WTC11 (cell line): Measurements from ENCODE around the gene SLC12A4. TPM values are rescaled to one million over a fixed set of nuclear protein-coding genes. Genes with fewer than 3 reads are reported as not detected.

ENCODE experiments used
- ATAC-seq: fragments of 200-7000 bp; cut with Tn5 transposase; 2 replicates; pipeline ENCODE4 v1.10.0; 2021; ENCODE audit warnings: mild to moderate bottlenecking, moderate library complexity
- CTCF ChIA-PET: fragments of 300-600 bp; sonication (Branson Sonifier 250); formaldehyde crosslinking; loops from one replicate; lab custom pipeline; 2021; ENCODE audit warnings: antibody characterized with exemption; lab: Charles Lee
- POLR2A ChIA-PET: fragments of 350-600 bp; sonication (Branson Sonifier 250); formaldehyde crosslinking; loops from one replicate; lab custom pipeline; 2021; ENCODE audit warnings: antibody characterized with exemption; lab: Charles Lee
- DNase-seq: peaks from one replicate; pipeline ENCODE4 v3.0.0; 2021; ENCODE audit warnings: low spot score
- H3K27ac Mint-ChIP-seq: 2 replicates; pipeline ENCODE4 v1.8.0; 2021; ENCODE audit warnings: mixed read lengths
- H3K27me3 Mint-ChIP-seq: 2 replicates; pipeline ENCODE4 v1.8.0; 2021; ENCODE audit warnings: low read depth, mild to moderate bottlenecking, moderate library complexity, mixed read lengths
- H3K36me3 Mint-ChIP-seq: 2 replicates; pipeline ENCODE4 v1.8.0; 2021; ENCODE audit warnings: mixed read lengths
- H3K4me1 Mint-ChIP-seq: 2 replicates; pipeline ENCODE4 v1.8.0; 2022; ENCODE audit warnings: mixed read lengths
- H3K4me3 Mint-ChIP-seq: 2 replicates; pipeline ENCODE4 v1.8.0; 2021; ENCODE audit warnings: mild to moderate bottlenecking, moderate library complexity, mixed read lengths
- H3K9me3 Mint-ChIP-seq: 2 replicates; pipeline ENCODE4 v1.8.0; 2021; ENCODE audit warnings: mixed read lengths
- AFF4 ChIP-seq: sonication (generic); formaldehyde crosslinking; IDR thresholded peaks from 2 replicates; pipeline ENCODE4 v1.8.1; 2023; ENCODE audit warnings: mild to moderate bottlenecking, missing genetic modification reagents, borderline replicate concordance
- ELF4 ChIP-seq: sonication (generic); formaldehyde crosslinking; IDR thresholded peaks from 2 replicates; pipeline ENCODE4 v1.8.1; 2022; ENCODE audit warnings: low read depth, mild to moderate bottlenecking, moderate library complexity, missing genetic modification reagents
- ESRRA ChIP-seq: sonication (generic); formaldehyde crosslinking; IDR thresholded peaks from 2 replicates; pipeline ENCODE4 v1.8.1; 2022; ENCODE audit warnings: mild to moderate bottlenecking, missing genetic modification reagents, borderline replicate concordance
- GABPB1 ChIP-seq: sonication (generic); formaldehyde crosslinking; IDR thresholded peaks from 2 replicates; pipeline ENCODE4 v1.8.1; 2023; ENCODE audit warnings: mild to moderate bottlenecking, missing genetic modification reagents
- STAT6 ChIP-seq: sonication (generic); formaldehyde crosslinking; conservative IDR thresholded peaks from 2 replicates; pipeline ENCODE4 v1.8.1; 2023; ENCODE audit warnings: mild to moderate bottlenecking, low read depth, missing genetic modification reagents, moderate library complexity
- TEAD4 ChIP-seq: sonication (generic); formaldehyde crosslinking; IDR thresholded peaks from 2 replicates; pipeline ENCODE4 v1.8.0; 2022; ENCODE audit warnings: mild to moderate bottlenecking, missing genetic modification reagents
- total RNA-seq: library from RNA; stranded (reverse); gene quantifications from 3 replicates; pipeline ENCODE4 v1.2.3, GENCODE V29; 2021
- TF ChIP-seq, protein P1 (sequence below): sonication (generic); formaldehyde crosslinking; IDR thresholded peaks from 2 replicates; pipeline ENCODE4 v1.8.0; 2022; ENCODE audit warnings: missing genetic modification reagents

SLC12A4 gene
- total RNA-seq, 1 experiment from 2014 or later = 94.1 TPM

GRCh38 chr16:67922740-67923139, 45.7 kb downstream of the SLC12A4 start:
- no peak for DNase-seq
- no peaks in the 10 kb centered on the region; the same call in 1 of the 2 replicates for H3K27me3 Mint-ChIP-seq
- ChIA-PET POLR2A (no interaction called here), CTCF (interaction anchor here (0.6 to 1.8 kb wide), 6 partner anchors 13 to 289 kb away, joined by 3 to 12 read pairs (median 4); no protein-coding TSS in a partner anchor)
- no peaks in the 10 kb centered on the region for H3K9me3 Mint-ChIP-seq
- no peak overlapping the region for H3K4me3 Mint-ChIP-seq
- TF ChIP-seq ELF4 (CRISPR knock-in tag) (no peak), GABPB1 (CRISPR knock-in tag) (no peak)
- no peaks in the 10 kb centered on the region; the same call in 1 of the 2 replicates for H3K36me3 Mint-ChIP-seq
- no peak; the same call in 1 of the 2 replicates for ATAC-seq
- no peak overlapping the region for H3K27ac Mint-ChIP-seq
- peaks cover 23% of the 10 kb centered on the region for H3K4me1 Mint-ChIP-seq

GRCh38 chr16:67922221-67922620, 46.2 kb downstream of the SLC12A4 start:
- DNase-seq (no peak), ATAC-seq (no peak)
- CTCF ChIA-PET = interaction anchor here (0.7 to 1.8 kb wide), 5 partner anchors 19 to 259 kb away, joined by 3 to 12 read pairs (median 4); no protein-coding TSS in a partner anchor
- H3K4me3 Mint-ChIP-seq = no peak overlapping the region
- H3K9me3 Mint-ChIP-seq = no peaks in the 10 kb centered on the region
- no peaks in the 10 kb centered on the region; the same call in 1 of the 2 replicates for H3K36me3 Mint-ChIP-seq
- peaks cover 28% of the 10 kb centered on the region for H3K4me1 Mint-ChIP-seq
- H3K27me3 Mint-ChIP-seq = no peaks in the 10 kb centered on the region; the same call in 1 of the 2 replicates
- no peak for TF ChIP-seq STAT6 (CRISPR knock-in tag)
- TF ChIP-seq ESRRA (CRISPR knock-in tag) = no peak
- TF ChIP-seq AFF4 (CRISPR knock-in tag) = no peak
- peak overlapping the region; percentile 11 for H3K27ac Mint-ChIP-seq
- POLR2A ChIA-PET = no interaction called here

- CTCF ChIA-PET = interaction anchor here (0.6 to 1.7 kb wide), 5 partner anchors 22 to 464 kb away, joined by 3 to 12 read pairs (median 5); no protein-coding TSS in a partner anchor
- POLR2A ChIA-PET = interaction anchor here (1.0 kb wide), 1 partner anchor 35 kb away, joined by 4 read pairs; the partner anchor contains the start of gene NRN1L
- DNase-seq = no peak
These were observed 48.7 kb downstream of the SLC12A4 start for GRCh38 chr16:67919622-67920221.

More at GRCh38 chr16:67919622-67920221, 48.7 kb downstream of the SLC12A4 start:
- Mint-ChIP-seq H3K4me3 (no peak overlapping the region), H3K9me3 (no peaks in the 10 kb centered on the region), H3K27me3 (no peaks in the 10 kb centered on the region; the same call in 1 of the 2 replicates), H3K36me3 (no peaks in the 10 kb centered on the region; the same call in 1 of the 2 replicates), H3K27ac (no peak overlapping the region), H3K4me1 (peaks cover 36% of the 10 kb centered on the region)
- peak; percentile 8; the same call in 1 of the 2 replicates for ATAC-seq
- no peak for TF ChIP-seq TEAD4
- TF ChIP-seq, protein P1, sequence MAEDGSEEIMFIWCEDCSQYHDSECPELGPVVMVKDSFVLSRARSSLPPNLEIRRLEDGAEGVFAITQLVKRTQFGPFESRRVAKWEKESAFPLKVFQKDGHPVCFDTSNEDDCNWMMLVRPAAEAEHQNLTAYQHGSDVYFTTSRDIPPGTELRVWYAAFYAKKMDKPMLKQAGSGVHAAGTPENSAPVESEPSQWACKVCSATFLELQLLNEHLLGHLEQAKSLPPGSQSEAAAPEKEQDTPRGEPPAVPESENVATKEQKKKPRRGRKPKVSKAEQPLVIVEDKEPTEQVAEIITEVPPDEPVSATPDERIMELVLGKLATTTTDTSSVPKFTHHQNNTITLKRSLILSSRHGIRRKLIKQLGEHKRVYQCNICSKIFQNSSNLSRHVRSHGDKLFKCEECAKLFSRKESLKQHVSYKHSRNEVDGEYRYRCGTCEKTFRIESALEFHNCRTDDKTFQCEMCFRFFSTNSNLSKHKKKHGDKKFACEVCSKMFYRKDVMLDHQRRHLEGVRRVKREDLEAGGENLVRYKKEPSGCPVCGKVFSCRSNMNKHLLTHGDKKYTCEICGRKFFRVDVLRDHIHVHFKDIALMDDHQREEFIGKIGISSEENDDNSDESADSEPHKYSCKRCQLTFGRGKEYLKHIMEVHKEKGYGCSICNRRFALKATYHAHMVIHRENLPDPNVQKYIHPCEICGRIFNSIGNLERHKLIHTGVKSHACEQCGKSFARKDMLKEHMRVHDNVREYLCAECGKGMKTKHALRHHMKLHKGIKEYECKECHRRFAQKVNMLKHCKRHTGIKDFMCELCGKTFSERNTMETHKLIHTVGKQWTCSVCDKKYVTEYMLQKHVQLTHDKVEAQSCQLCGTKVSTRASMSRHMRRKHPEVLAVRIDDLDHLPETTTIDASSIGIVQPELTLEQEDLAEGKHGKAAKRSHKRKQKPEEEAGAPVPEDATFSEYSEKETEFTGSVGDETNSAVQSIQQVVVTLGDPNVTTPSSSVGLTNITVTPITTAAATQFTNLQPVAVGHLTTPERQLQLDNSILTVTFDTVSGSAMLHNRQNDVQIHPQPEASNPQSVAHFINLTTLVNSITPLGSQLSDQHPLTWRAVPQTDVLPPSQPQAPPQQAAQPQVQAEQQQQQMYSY (CRISPR knock-in tag) = no peak
